ENCODE measurements around the gene GRIA2. TPM values are rescaled to one million over a fixed set of nuclear protein-coding genes. Genes with fewer than 3 reads are reported as not detected.

Gene GRIA2
- polyA plus RNA-seq, 3 donors: not detected

DNA sequence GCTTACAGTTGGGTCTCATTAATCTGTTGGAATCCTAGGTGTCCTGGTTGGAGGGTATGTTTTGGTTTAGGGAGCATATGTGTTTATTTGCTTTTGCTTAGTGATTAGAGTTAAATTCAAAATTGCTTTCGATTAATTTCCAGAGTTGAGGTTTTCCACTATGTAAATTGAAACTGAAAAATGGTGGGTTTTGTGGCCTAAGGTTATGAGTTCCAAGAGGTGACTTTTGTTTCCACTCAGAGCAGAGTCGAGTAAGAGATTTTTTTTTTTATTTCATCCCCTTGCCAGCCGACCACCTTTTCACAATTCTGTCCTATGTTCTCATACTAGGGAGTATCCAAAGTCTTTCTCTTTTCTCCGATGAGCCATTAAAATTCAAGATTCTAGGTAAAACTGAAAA lies 66.9 kb downstream of the GRIA2 start:
- no peaks in the 10 kb centered on the region for H3K79me2 ChIP-seq (ENCODE audit: insufficient read depth, low read length)
- no peak overlapping the region for H3K27ac Mint-ChIP-seq
- no peak overlapping the region for H2AFZ ChIP-seq (ENCODE audit: insufficient read depth, low read depth, low read length, poor library complexity, severe bottlenecking)
- H3K4me3 Mint-ChIP-seq: no peak overlapping the region
- H3K36me3 ChIP-seq (replicated peaks in 1 of 2; ENCODE audit: control insufficient read depth in 1 of 2, insufficient read depth in 2 of 2, low read length in 2 of 2): no peaks in the 10 kb centered on the region
- no peak overlapping the region for H3K4me3 ChIP-seq (replicated peaks in 1 of 3; ENCODE audit: low read depth in 2 of 3, low read length in 3 of 3)
- peaks cover 0 to 2% (median 0%) of the 10 kb centered on the region in 7 donors for H3K9me3 Mint-ChIP-seq
- TF ChIP-seq, protein P1, sequence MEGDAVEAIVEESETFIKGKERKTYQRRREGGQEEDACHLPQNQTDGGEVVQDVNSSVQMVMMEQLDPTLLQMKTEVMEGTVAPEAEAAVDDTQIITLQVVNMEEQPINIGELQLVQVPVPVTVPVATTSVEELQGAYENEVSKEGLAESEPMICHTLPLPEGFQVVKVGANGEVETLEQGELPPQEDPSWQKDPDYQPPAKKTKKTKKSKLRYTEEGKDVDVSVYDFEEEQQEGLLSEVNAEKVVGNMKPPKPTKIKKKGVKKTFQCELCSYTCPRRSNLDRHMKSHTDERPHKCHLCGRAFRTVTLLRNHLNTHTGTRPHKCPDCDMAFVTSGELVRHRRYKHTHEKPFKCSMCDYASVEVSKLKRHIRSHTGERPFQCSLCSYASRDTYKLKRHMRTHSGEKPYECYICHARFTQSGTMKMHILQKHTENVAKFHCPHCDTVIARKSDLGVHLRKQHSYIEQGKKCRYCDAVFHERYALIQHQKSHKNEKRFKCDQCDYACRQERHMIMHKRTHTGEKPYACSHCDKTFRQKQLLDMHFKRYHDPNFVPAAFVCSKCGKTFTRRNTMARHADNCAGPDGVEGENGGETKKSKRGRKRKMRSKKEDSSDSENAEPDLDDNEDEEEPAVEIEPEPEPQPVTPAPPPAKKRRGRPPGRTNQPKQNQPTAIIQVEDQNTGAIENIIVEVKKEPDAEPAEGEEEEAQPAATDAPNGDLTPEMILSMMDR (IDR thresholded peaks at IDR 0.05): no peak
- intact Hi-C loops (cut with micrococcal nuclease): no loop called here
- H3K4me2 ChIP-seq (replicated peaks; ENCODE audit: extremely low read depth, low read length, poor library complexity, severe bottlenecking): no peak overlapping the region
- H3K9me3 ChIP-seq (replicated peaks in 1 of 2; ENCODE audit: control insufficient read depth in 1 of 2, insufficient read depth in 1 of 2, low read length in 2 of 2): no peaks in the 10 kb centered on the region
- H3K27me3 Mint-ChIP-seq (ENCODE audit: low read depth in 3 of 3): no peaks in the 10 kb centered on the region
- no peaks in the 10 kb centered on the region for H3K4me1 Mint-ChIP-seq
- no peaks in the 10 kb centered on the region for H3K4me1 ChIP-seq (ENCODE audit: control insufficient read depth in 1 of 2, insufficient read depth in 2 of 2, low read length in 2 of 2)
- no peaks in the 10 kb centered on the region for H4K20me1 ChIP-seq (ENCODE audit: insufficient read depth, low read length)
- H3K27ac ChIP-seq (ENCODE audit: low read depth in 1 of 2, low read length in 2 of 2): no peak overlapping the region
- H3K9ac ChIP-seq (ENCODE audit: insufficient read depth, low read length, poor library complexity, severe bottlenecking): no peak overlapping the region
- no CpG with 5 or more reads among the region's 4 CpGs for WGBS (ENCODE audit: insufficient coverage)
- no peak for DNase-seq
- H3K36me3 Mint-ChIP-seq: no peaks in the 10 kb centered on the region
- no peaks in the 10 kb centered on the region for H3K27me3 ChIP-seq (ENCODE audit: control insufficient read depth in 2 of 2, insufficient read depth in 2 of 2, low read length in 2 of 2)

DNA sequence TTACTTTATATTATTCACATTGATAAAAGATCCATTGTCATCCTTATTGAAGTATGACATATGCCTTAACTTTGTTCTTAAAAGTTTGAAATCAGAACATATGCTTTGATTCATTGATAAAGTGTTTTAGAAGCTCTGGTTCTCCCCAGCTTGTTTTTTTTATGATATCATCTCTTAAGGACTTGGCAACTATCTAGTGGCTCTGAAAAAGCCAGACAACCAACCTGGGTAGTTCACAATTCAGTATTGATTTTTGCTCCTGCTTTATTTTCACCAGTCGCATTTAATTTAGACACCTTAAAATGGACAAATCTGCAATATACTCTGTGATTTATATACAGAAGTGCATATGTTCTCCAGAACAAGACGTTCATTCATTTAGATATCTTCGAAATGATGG lies 70.1 kb downstream of the GRIA2 start:
- H3K79me2 ChIP-seq (ENCODE audit: insufficient read depth, low read length): no peaks in the 10 kb centered on the region
- no peak overlapping the region for H3K27ac ChIP-seq (ENCODE audit: low read depth in 1 of 2, low read length in 2 of 2)
- Mint-ChIP-seq H3K36me3 (no peaks in the 10 kb centered on the region), H3K27ac (no peak overlapping the region), H3K9me3 (peaks cover 0 to 2% (median 0%) of the 10 kb centered on the region in 7 donors), H3K4me3 (no peak overlapping the region), H3K4me1 (no peaks in the 10 kb centered on the region), H3K27me3 (ENCODE audit: low read depth in 3 of 3) (peaks cover 0 to 2% (median 0%) of the 10 kb centered on the region in 3 donors)
- H3K4me3 ChIP-seq (replicated peaks in 1 of 3; ENCODE audit: low read depth in 2 of 3, low read length in 3 of 3): no peak overlapping the region
- H3K4me1 ChIP-seq (ENCODE audit: control insufficient read depth in 1 of 2, insufficient read depth in 2 of 2, low read length in 2 of 2): no peaks in the 10 kb centered on the region
- TF ChIP-seq, protein P1 (IDR thresholded peaks at IDR 0.05): no peak
- no peaks in the 10 kb centered on the region for H3K27me3 ChIP-seq (ENCODE audit: control insufficient read depth in 2 of 2, insufficient read depth in 2 of 2, low read length in 2 of 2)
- H3K9me3 ChIP-seq (replicated peaks in 1 of 2; ENCODE audit: control insufficient read depth in 1 of 2, insufficient read depth in 1 of 2, low read length in 2 of 2): no peaks in the 10 kb centered on the region
- no peaks in the 10 kb centered on the region for H3K36me3 ChIP-seq (replicated peaks in 1 of 2; ENCODE audit: control insufficient read depth in 1 of 2, insufficient read depth in 2 of 2, low read length in 2 of 2)
- 86% methylated on average over 2 of the region's 3 CpGs for WGBS (ENCODE audit: insufficient coverage)
- no peak for DNase-seq
- H3K4me2 ChIP-seq (replicated peaks; ENCODE audit: extremely low read depth, low read length, poor library complexity, severe bottlenecking): no peak overlapping the region
- H4K20me1 ChIP-seq (ENCODE audit: insufficient read depth, low read length): no peaks in the 10 kb centered on the region
- no peak overlapping the region for H2AFZ ChIP-seq (ENCODE audit: insufficient read depth, low read depth, low read length, poor library complexity, severe bottlenecking)
- intact Hi-C loops (cut with micrococcal nuclease): no loop called here
- no peak overlapping the region for H3K9ac ChIP-seq (ENCODE audit: insufficient read depth, low read length, poor library complexity, severe bottlenecking)
